ACC112 (cell line): ENCODE results near the gene INSC.

Source experiments
- H2AFZ ChIP-seq: fragments of 200-600 bp; sonication (generic); one replicate; pipeline ENCODE4 v1.6.0; 2017; ENCODE audit warnings: antibody characterized with exemption, low read length; ENCODE audit not compliant: unreplicated experiment
- H3K27ac ChIP-seq: fragments of 200-600 bp; sonication (generic); 2 replicates; pipeline ENCODE4 v1.5.1; 2014; ENCODE audit warnings: low read depth, mild to moderate bottlenecking, antibody characterized with exemption, low read length, moderate library complexity
- H3K27me3 ChIP-seq: fragments of 200-600 bp; sonication (generic); 2 replicates; pipeline ENCODE4 v1.6.1; 2014; ENCODE audit warnings: mild to moderate bottlenecking, antibody characterized with exemption, low read length, moderate library complexity, mixed read lengths; ENCODE audit not compliant: insufficient read depth
- H3K36me3 ChIP-seq: fragments of 200-600 bp; sonication (generic); 2 replicates; pipeline ENCODE4 v1.6.1; 2016; ENCODE audit warnings: mild to moderate bottlenecking, antibody characterized with exemption, low read length, moderate library complexity, mixed read lengths; ENCODE audit not compliant: insufficient read depth
- H3K4me1 ChIP-seq: fragments of 200-600 bp; sonication (generic); one replicate; pipeline ENCODE4 v1.6.1; 2016; ENCODE audit warnings: low read length, mixed read lengths; ENCODE audit not compliant: insufficient read depth, unreplicated experiment, control insufficient read depth
- H3K4me3 ChIP-seq: fragments of 200-600 bp; sonication (generic); 2 replicates; pipeline ENCODE4 v1.5.1; 2014; ENCODE audit warnings: mild to moderate bottlenecking, low read depth, low read length
- H3K79me2 ChIP-seq: fragments of 200-600 bp; sonication (generic); one replicate; pipeline ENCODE4 v1.6.0; 2016; ENCODE audit warnings: low read length; ENCODE audit not compliant: control insufficient read depth, unreplicated experiment, insufficient read depth

The INSC gene

DNA sequence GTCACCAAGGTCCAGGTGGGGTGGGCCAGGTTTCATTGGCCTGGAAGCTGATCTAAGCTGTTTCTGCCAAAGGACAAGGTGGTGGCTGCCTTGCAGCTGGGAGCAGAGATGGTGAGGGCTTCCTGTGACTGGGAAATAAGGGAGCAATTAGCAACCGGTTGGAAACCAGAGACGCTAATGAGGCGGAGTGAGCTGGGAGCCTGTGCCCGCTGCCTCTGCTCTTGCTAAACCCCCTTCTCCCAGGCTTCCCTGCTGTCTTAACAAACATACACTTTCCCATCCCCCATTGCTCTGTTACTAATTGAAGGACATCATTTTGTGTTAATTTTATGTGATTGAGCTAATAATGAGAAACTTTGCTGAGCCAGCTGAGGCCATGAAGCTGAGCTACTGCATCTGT lies 121.8 kb downstream of the INSC start:
- Histone ChIP-seq H3K27ac (no peak overlapping the region), H2AFZ (no peak overlapping the region), H3K79me2 (no peaks in the 10 kb centered on the region), H3K36me3 (no peaks in the 10 kb centered on the region), H3K27me3 (no peaks in the 10 kb centered on the region), H3K4me1 (no peaks in the 10 kb centered on the region), H3K4me3 (no peak overlapping the region)

DNA sequence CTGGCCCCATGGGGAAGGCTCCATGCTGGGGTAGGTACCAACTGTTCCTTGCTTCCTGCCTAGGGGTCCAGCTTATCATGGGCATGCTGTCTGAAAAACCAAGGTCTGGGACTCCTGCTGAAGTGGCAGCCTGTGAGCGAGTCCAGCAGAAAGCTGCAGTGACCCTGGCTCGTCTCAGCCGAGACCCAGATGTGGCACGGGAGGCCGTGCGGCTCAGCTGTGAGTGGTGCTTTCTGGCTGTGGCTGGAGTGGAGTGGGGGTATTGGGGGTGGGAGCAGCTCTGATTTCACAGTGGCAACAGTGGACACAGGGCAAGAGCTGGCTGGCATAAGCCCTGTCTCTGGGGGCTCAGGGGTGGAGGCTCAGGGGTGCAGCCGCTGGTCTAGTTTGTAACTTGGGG lies 124.1 kb downstream of the INSC start:
- H3K27me3 ChIP-seq = no peaks in the 10 kb centered on the region

DNA sequence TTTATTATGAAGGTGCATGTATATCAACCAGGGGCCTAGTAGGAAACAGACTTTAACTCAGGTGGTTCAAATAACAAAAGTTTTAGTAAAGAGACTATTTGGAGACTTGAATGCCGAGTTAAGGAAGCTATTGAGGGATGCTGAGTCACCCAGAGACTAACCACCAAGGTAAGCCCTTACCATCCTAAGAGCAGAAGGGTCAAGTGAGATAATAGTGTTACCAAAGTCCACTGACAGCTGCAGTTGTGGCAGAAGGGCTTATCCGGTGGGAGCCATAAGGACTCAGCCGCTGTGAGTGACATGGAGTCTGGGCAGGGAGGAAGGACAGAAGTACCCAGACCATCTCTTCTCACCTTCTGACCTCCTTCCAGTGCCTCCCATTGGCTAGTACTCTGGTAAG lies 134.0 kb downstream of the INSC start:
- Histone ChIP-seq H2AFZ (no peak overlapping the region), H3K27me3 (no peaks in the 10 kb centered on the region), H3K4me1 (no peaks in the 10 kb centered on the region), H3K36me3 (no peaks in the 10 kb centered on the region), H3K79me2 (no peaks in the 10 kb centered on the region), H3K4me3 (no peak overlapping the region), H3K27ac (no peak overlapping the region)

More for the DNA sequence above, 124.1 kb downstream of the INSC start:
- H3K27ac ChIP-seq = no peak overlapping the region
- H3K36me3 ChIP-seq = no peaks in the 10 kb centered on the region
- no peaks in the 10 kb centered on the region for H3K4me1 ChIP-seq
- no peak overlapping the region for H2AFZ ChIP-seq
- H3K79me2 ChIP-seq = no peaks in the 10 kb centered on the region
- H3K4me3 ChIP-seq = no peak overlapping the region

DNA sequence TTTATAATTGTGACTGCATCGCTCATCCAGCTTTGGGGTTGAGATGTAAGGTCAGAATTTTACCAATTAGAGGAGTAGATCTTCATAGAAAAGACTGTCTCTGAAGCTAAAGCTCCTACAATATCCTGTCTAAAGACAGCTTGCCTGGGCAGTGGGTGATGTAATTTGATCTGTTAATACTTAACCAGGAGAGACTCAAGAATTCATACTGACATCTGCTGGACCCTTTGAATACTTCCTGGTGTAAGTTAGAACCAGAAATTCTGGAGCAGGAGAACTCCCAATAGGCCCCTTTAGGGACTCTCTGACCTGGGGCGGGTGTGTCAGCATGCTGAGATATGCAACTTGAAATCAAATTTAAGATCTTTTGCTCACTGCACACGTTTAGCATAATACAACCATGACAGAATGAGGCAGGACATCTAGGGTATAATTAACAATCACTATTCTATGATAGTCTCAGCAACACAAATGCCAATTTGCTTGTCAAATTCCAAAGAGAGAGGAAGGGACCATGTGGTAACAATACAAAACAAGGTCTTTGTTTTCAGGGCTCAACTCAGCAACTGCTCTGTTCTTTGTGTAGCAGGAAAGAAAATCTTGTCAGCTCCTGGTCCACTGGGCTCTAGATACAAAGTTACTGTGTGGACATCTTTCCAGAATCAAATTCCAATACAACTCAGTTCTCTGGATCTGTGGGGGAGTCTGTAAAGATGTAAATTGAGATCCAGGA lies 143.9 kb downstream of the INSC start:
- Histone ChIP-seq H3K4me3 (no peak overlapping the region), H3K36me3 (no peaks in the 10 kb centered on the region), H3K4me1 (peaks cover 2% of the 10 kb centered on the region), H3K27ac (no peak overlapping the region), H3K79me2 (no peaks in the 10 kb centered on the region), H3K27me3 (peaks cover 4% of the 10 kb centered on the region; the same call in 1 of the 2 replicates), H2AFZ (no peak overlapping the region)

DNA sequence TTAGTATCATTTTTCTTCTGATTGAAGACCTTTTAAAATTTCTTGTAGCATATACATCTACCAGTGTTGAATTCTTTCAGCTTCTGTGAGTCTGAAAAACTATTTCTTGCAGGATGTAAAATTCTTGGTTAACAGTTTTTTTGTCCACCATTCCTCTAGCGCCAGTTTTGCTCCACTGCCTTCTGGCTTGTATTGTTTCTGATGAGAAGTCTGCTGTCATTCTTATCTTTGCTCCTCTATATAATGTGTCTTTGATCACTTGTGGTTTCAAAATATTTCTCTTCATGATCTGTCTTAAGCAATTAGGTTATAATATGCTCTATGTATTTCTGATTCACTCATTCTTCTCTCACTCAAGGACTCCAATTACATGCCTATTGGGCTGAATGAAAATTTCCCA lies 152.3 kb downstream of the INSC start:
- Histone ChIP-seq H3K36me3 (no peaks in the 10 kb centered on the region), H3K27ac (no peak overlapping the region), H3K79me2 (no peaks in the 10 kb centered on the region), H2AFZ (no peak overlapping the region), H3K4me1 (no peaks in the 10 kb centered on the region), H3K27me3 (peaks cover 14% of the 10 kb centered on the region), H3K4me3 (no peak overlapping the region)

DNA sequence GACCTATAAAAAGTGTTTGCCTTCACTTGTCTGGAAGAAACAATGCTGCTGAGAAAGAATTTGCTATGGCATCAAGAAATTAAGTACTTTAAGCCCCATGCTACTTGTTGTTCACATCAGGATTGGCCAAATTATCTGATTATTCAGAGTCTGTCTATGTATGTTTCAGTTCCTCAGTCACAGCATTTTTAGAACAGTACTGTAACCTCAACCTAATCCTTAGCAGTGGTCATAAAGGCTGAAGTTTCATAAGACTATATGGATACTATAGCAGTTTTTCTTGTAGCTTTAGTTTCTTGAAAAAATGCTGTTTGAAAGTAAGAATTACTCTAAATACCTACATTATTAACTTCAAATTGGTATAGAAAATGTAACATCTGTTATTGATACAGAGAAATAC lies 153.9 kb downstream of the INSC start:
- no peak overlapping the region for H3K27ac ChIP-seq
- H3K27me3 ChIP-seq = peaks cover 30% of the 10 kb centered on the region
- H3K79me2 ChIP-seq = no peaks in the 10 kb centered on the region
- H3K4me1 ChIP-seq = no peaks in the 10 kb centered on the region
- no peak overlapping the region for H2AFZ ChIP-seq
- H3K36me3 ChIP-seq = no peaks in the 10 kb centered on the region
- no peak overlapping the region for H3K4me3 ChIP-seq

DNA sequence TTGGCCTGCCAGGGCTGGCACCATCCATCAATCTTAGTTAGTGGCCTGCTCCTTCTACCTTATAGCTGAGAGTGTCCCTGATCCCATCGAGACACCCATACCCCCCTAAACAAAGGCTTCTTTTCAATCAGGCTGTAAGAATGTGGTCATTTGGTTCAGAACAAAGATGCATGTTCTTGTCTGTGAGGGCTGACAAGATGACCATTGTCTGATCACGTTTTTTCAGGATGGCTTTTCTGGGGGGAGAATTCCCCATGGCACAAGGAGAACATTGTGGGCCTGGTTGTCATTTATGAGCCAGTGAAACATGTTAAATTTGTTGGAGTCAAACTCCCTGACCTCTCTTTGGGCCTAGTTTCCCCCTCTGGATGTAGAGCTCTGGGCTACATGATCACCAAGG lies 160.4 kb downstream of the INSC start:
- peaks cover 33% of the 10 kb centered on the region for H3K27me3 ChIP-seq
- no peaks in the 10 kb centered on the region for H3K79me2 ChIP-seq
- no peak overlapping the region for H3K4me3 ChIP-seq
- no peaks in the 10 kb centered on the region for H3K36me3 ChIP-seq
- peaks cover 5% of the 10 kb centered on the region for H3K4me1 ChIP-seq
- H3K27ac ChIP-seq = no peak overlapping the region
- H2AFZ ChIP-seq = no peak overlapping the region

DNA sequence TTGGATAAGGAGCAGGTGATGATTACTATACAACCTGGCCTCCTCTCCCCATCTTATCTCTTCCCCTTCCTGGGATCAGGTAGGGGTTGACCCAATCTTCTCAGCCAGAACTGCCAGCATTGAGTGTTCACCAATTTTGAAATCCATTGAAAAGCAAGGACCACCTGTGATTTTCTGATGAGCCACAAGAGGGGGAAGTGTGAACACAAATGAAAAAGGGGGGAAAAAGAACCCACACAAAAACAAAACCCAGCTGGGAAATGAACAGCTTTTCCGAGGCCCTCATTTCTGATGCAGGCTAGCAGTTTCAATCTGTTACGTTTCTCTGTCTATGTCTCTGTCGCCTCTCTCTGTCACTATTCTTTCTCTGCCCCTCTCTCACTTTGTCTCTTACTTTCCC lies 161.9 kb downstream of the INSC start:
- no peak overlapping the region for H3K4me3 ChIP-seq
- H3K27me3 ChIP-seq = peaks cover 36% of the 10 kb centered on the region

DNA sequence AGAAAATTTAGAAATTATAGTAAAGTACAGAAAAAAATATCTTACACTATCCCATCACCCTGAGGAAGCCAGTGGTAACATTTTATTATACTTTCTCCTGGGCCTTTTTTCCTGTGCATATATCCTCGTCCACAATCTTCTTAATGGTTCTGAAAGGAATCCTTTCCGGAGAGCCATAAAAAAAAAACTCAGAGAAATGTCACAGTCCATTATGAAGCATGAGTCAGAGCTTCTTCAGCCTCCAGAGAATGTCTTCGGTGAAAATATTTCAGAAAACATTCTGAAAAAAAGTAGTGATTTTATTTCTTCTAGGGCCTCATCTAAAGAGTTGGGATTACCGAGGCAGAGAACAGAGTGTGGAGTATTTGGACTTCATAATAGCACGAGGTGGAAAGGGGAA lies 163.4 kb downstream of the INSC start:
- Histone ChIP-seq H3K4me1 (peaks cover 5% of the 10 kb centered on the region), H3K4me3 (no peak overlapping the region), H3K79me2 (no peaks in the 10 kb centered on the region), H2AFZ (no peak overlapping the region), H3K27me3 (peaks cover 31% of the 10 kb centered on the region), H3K36me3 (no peaks in the 10 kb centered on the region), H3K27ac (no peak overlapping the region)

More for the DNA sequence above, 161.9 kb downstream of the INSC start:
- Histone ChIP-seq H3K36me3 (no peaks in the 10 kb centered on the region), H3K27ac (no peak overlapping the region), H3K4me1 (peaks cover 5% of the 10 kb centered on the region), H3K79me2 (no peaks in the 10 kb centered on the region), H2AFZ (no peak overlapping the region)

DNA sequence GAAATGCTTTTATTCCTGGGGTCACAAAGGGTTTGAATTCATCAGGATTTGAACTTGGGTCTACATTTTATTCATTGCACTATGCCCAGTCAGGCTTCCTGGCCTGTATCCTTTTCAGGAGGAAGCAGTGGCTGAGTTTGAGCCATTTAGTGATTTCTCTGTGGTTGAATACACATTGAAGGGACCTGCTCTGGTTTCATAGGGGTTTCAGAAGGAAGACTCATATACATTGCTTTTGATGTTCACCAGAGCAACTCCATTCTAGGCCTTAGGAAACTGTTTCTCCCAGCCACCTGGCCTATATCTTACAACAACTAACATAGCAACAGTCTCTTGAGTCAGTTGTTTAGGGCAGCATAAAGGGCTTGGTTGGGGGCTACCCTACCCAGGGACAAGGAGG lies 165.7 kb downstream of the INSC start:
- Histone ChIP-seq H3K4me1 (peaks cover 5% of the 10 kb centered on the region), H2AFZ (no peak overlapping the region), H3K4me3 (no peak overlapping the region), H3K79me2 (no peaks in the 10 kb centered on the region), H3K27me3 (peaks cover 34% of the 10 kb centered on the region), H3K36me3 (no peaks in the 10 kb centered on the region), H3K27ac (no peak overlapping the region)

DNA sequence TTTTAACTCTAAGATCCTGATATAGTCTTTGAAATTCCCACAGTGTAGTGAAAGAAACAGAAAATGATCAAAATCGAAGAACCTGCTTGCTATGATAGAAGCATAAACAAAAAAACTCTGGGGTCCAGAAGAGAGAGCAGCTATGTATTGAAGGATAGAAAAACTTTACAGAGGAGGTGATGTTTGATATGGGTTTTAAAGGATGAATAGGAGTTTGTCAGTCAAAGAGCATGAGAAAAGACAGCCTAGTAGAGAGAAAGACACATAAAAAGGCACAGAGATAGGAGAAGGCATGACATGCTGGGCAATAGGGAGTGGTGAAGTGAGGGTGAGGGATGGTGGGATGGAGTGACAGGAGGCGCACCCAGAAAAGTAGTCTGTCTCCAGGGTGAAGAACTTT lies 168.0 kb downstream of the INSC start:
- Histone ChIP-seq H2AFZ (no peak overlapping the region), H3K79me2 (no peaks in the 10 kb centered on the region), H3K4me3 (no peak overlapping the region), H3K4me1 (peaks cover under 1% of the 10 kb centered on the region), H3K36me3 (no peaks in the 10 kb centered on the region), H3K27me3 (peaks cover 50% of the 10 kb centered on the region), H3K27ac (no peak overlapping the region)
